ENCODE measurements around the gene GRXCR1.

Gene GRXCR1

DNA sequence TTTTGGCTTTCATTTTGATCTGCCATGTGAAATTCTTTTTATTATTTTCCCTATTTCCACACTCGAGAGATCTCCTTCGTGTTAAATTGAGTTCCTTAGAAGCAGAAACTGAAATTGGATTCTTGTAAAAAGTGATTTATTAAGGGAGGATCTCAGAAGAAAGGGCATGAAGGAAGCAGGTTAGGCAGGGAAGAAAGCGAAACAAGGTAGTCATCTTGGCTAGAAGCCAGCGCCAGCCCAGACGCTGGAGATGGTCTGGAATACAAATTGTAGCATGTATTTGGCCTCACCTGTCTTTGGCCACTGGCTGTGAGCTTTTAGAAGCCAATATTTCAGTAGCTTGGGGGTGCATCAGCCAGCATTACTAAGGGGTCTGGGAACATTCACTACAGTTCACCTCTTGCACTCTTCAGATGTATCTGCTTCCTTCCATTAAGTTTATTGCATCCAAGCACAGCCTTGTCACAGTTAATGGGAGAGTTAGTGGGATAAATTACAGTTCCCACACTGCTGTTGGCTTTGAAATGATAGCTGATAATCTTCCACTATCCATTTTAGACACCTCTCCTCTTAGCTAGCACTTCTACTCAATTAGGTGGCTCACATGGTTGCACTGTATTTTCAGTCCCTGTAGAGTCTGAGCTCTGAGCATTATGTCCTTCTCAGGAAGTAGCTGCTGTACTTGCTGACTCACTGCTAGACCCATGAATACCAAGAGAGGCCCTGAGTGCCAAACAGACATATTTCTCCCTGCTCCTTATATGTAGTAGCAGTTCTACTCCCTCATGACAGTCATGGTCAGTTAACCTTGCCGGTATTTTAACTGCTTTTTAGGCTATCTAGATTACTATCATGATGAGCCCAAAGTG is 14.6 kb downstream of the GRXCR1 start (continued):
- TF ChIP-seq, protein P1, sequence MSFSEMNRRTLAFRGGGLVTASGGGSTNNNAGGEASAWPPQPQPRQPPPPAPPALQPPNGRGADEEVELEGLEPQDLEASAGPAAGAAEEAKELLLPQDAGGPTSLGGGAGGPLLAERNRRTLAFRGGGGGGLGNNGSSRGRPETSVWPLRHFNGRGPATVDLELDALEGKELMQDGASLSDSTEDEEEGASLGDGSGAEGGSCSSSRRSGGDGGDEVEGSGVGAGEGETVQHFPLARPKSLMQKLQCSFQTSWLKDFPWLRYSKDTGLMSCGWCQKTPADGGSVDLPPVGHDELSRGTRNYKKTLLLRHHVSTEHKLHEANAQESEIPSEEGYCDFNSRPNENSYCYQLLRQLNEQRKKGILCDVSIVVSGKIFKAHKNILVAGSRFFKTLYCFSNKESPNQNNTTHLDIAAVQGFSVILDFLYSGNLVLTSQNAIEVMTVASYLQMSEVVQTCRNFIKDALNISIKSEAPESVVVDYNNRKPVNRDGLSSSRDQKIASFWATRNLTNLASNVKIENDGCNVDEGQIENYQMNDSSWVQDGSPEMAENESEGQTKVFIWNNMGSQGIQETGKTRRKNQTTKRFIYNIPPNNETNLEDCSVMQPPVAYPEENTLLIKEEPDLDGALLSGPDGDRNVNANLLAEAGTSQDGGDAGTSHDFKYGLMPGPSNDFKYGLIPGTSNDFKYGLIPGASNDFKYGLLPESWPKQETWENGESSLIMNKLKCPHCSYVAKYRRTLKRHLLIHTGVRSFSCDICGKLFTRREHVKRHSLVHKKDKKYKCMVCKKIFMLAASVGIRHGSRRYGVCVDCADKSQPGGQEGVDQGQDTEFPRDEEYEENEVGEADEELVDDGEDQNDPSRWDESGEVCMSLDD (tag by site-specific recombination; IDR thresholded peaks at IDR 0.05), result no peak
- no peak for TF ChIP-seq ZBTB17 (tag by site-specific recombination; IDR thresholded peaks at IDR 0.05)

DNA sequence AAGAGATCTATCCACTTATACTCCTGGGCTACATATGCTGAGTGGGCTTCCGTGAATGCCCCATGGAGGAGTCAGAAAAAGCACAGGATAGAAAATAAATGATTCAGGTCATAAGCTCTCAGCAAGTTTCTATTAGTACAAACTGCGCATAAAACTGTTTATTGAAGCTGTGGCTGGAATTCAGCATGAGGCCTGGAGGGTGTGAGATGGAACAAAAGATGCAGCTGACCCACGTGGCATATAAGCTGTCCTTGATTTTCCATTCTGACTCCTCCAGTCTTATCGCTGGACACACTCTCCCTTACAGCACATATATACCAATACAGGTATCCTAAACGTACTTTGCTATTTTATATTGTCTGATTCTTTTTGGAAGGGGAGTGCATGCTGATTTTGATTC is 17.9 kb downstream of the GRXCR1 start:
- CTCF ChIA-PET, result no interaction called here
- POLR2A ChIA-PET, result no interaction called here
- TF ChIP-seq, protein P2, sequence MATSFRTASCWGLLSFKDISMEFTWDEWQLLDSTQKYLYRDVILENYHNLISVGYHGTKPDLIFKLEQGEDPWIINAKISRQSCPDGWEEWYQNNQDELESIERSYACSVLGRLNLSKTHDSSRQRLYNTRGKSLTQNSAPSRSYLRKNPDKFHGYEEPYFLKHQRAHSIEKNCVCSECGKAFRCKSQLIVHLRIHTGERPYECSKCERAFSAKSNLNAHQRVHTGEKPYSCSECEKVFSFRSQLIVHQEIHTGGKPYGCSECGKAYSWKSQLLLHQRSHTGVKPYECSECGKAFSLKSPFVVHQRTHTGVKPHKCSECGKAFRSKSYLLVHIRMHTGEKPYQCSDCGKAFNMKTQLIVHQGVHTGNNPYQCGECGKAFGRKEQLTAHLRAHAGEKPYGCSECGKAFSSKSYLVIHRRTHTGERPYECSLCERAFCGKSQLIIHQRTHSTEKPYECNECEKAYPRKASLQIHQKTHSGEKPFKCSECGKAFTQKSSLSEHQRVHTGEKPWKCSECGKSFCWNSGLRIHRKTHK (tag by site-specific recombination; IDR thresholded peaks at IDR 0.05), result no peak
- TF ChIP-seq ZNF175 (tag by site-specific recombination; IDR thresholded peaks at IDR 0.05) (no peak), ZFP69B (tag by site-specific recombination; IDR thresholded peaks at IDR 0.05) (no peak), ZNF658 (tag by site-specific recombination; IDR thresholded peaks at IDR 0.05) (no peak), ZNF274 (IDR thresholded peaks at IDR 0.05; ENCODE audit: low read length) (no peak), ZNF274 (tag by site-specific recombination; IDR thresholded peaks at IDR 0.05; ENCODE audit: borderline replicate concordance) (no peak), ZNF768 (tag by site-specific recombination; IDR thresholded peaks at IDR 0.05) (no peak), BCL11B (tag by site-specific recombination; IDR thresholded peaks at IDR 0.05; ENCODE audit: low read depth) (no peak), ZNF670 (tag by site-specific recombination; IDR thresholded peaks at IDR 0.05; ENCODE audit: low read depth) (no peak), ZNF792 (tag by site-specific recombination; IDR thresholded peaks at IDR 0.05) (no peak), ZNF416 (tag by site-specific recombination; IDR thresholded peaks at IDR 0.05) (no peak), ZNF596 (tag by site-specific recombination; IDR thresholded peaks at IDR 0.05) (no peak), ZNF114 (tag by site-specific recombination; IDR thresholded peaks at IDR 0.05) (no peak), ZNF776 (tag by site-specific recombination; IDR thresholded peaks at IDR 0.05; ENCODE audit: borderline replicate concordance) (no peak)
- TF ChIP-seq, protein P3, sequence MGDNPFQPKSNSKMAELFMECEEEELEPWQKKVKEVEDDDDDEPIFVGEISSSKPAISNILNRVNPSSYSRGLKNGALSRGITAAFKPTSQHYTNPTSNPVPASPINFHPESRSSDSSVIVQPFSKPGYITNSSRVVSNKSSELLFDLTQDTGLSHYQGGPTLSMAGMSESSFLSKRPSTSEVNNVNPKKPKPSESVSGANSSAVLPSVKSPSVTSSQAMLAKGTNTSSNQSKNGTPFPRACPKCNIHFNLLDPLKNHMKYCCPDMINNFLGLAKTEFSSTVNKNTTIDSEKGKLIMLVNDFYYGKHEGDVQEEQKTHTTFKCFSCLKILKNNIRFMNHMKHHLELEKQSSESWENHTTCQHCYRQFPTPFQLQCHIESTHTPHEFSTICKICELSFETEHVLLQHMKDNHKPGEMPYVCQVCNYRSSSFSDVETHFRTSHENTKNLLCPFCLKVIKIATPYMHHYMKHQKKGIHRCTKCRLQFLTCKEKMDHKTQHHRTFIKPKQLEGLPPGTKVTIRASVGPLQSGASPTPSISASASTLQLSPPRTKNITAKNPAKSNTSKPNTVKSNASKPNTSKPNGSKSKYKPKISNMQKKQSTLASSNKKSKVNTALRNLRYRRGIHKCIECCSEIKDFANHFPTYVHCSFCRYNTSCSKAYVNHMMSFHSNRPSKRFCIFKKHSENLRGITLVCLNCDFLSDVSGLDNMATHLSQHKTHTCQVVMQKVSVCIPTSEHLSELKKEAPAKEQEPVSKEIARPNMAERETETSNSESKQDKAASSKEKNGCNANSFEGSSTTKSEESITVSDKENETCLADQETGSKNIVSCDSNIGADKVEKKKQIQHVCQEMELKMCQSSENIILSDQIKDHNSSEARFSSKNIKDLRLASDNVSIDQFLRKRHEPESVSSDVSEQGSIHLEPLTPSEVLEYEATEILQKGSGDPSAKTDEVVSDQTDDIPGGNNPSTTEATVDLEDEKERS (tag by site-specific recombination; IDR thresholded peaks at IDR 0.05), result no peak
- TF ChIP-seq, protein P4, sequence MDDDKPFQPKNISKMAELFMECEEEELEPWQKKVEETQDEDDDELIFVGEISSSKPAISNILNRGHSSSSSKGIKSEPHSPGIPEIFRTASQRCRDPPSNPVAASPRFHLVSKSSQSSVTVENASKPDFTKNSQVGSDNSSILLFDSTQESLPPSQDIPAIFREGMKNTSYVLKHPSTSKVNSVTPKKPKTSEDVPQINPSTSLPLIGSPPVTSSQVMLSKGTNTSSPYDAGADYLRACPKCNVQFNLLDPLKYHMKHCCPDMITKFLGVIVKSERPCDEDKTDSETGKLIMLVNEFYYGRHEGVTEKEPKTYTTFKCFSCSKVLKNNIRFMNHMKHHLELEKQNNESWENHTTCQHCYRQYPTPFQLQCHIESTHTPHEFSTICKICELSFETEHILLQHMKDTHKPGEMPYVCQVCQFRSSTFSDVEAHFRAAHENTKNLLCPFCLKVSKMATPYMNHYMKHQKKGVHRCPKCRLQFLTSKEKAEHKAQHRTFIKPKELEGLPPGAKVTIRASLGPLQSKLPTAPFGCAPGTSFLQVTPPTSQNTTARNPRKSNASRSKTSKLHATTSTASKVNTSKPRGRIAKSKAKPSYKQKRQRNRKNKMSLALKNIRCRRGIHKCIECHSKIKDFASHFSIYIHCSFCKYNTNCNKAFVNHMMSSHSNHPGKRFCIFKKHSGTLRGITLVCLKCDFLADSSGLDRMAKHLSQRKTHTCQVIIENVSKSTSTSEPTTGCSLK (tag by site-specific recombination; IDR thresholded peaks at IDR 0.05), result no peak
- TF ChIP-seq, protein P5, sequence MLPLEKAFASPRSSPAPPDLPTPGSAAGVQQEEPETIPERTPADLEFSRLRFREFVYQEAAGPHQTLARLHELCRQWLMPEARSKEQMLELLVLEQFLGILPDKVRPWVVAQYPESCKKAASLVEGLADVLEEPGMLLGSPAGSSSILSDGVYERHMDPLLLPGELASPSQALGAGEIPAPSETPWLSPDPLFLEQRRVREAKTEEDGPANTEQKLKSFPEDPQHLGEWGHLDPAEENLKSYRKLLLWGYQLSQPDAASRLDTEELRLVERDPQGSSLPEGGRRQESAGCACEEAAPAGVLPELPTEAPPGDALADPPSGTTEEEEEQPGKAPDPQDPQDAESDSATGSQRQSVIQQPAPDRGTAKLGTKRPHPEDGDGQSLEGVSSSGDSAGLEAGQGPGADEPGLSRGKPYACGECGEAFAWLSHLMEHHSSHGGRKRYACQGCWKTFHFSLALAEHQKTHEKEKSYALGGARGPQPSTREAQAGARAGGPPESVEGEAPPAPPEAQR (tag by site-specific recombination; IDR thresholded peaks at IDR 0.05), result no peak
- no peaks in the 10 kb centered on the region for H3K36me3 ChIP-seq (ENCODE audit: control insufficient read depth in 2 of 2, insufficient read depth in 1 of 2, low read length in 2 of 2)
- no peaks in the 10 kb centered on the region for H3K9me3 ChIP-seq (ENCODE audit: control insufficient read depth, insufficient read depth, low read depth, low read length)
- no peak overlapping the region for H3K4me3 ChIP-seq (ENCODE audit: low read depth, low read length)
- H3K27ac ChIP-seq (ENCODE audit: extremely low read depth, low read depth, low read length), result no peak overlapping the region
- H3K4me1 ChIP-seq (ENCODE audit: control insufficient read depth, insufficient read depth, low read length), result no peaks in the 10 kb centered on the region

Measured in HEK293 (cell line).